GM23338 (cell line): ENCODE data around the gene ZNF485. TPM values are rescaled to one million over a fixed set of nuclear protein-coding genes. Genes with fewer than 3 reads are reported as not detected.

Experiments used
- ATAC-seq: fragments of 200-7000 bp; cut with Tn5 transposase; 3 replicates; pipeline ENCODE4 v1.9.1; 2020
- DNase-seq: peaks from one replicate; pipeline ENCODE4 v3.0.0-alpha.2; 2015; ENCODE audit warnings: low spot score
- H2AFZ ChIP-seq: fragments of 200-600 bp; sonication (generic); 2 replicates; pipeline ENCODE4 v1.8.0; 2016; ENCODE audit warnings: antibody characterized with exemption, mild to moderate bottlenecking, moderate library complexity
- H3F3A ChIP-seq: fragments of 200-600 bp; sonication (generic); replicated peaks from 2 replicates; pipeline ENCODE4 v1.8.0; 2017; ENCODE audit warnings: antibody characterized with exemption, mixed run types, low read depth
- H3K27ac ChIP-seq: fragments of 200-600 bp; sonication (generic); 2 replicates; pipeline ENCODE4 v1.6.1; 2016; ENCODE audit warnings: low read depth
- H3K27me3 ChIP-seq: fragments of 200-600 bp; sonication (generic); 2 replicates; pipeline ENCODE4 v1.8.0; 2016; ENCODE audit warnings: mild to moderate bottlenecking, mixed run types, moderate library complexity; ENCODE audit not compliant: insufficient read depth
- H3K36me3 ChIP-seq: fragments of 200-600 bp; sonication (generic); 2 replicates; pipeline ENCODE4 v1.8.0; 2016; ENCODE audit warnings: mild to moderate bottlenecking; ENCODE audit not compliant: insufficient read depth
- H3K4me1 ChIP-seq: fragments of 200-600 bp; sonication (generic); 2 replicates; pipeline ENCODE4 v1.8.0; 2016; ENCODE audit warnings: mild to moderate bottlenecking, moderate library complexity; ENCODE audit not compliant: insufficient read depth
- H3K4me2 ChIP-seq: fragments of 200-600 bp; sonication (generic); 2 replicates; pipeline ENCODE4 v1.7.1; 2017; ENCODE audit warnings: mixed run types
- H3K4me3 ChIP-seq: fragments of 200-600 bp; sonication (generic); 2 replicates; pipeline ENCODE4 v1.6.1; 2016; ENCODE audit warnings: mixed run types
- H3K79me2 ChIP-seq: fragments of 200-600 bp; sonication (generic); replicated peaks from 2 replicates; pipeline ENCODE4 v1.8.0; 2017; ENCODE audit warnings: mild to moderate bottlenecking; ENCODE audit not compliant: insufficient read depth
- H3K9me2 ChIP-seq: fragments of 200-600 bp; sonication (generic); 2 replicates; pipeline ENCODE4 v1.8.0; 2017; ENCODE audit not compliant: insufficient read depth
- H4K20me1 ChIP-seq: fragments of 200-600 bp; sonication (generic); replicated peaks from 2 replicates; pipeline ENCODE4 v1.8.0; 2017; ENCODE audit warnings: mild to moderate bottlenecking; ENCODE audit not compliant: insufficient read depth
- H3K27ac Mint-ChIP-seq: 2 replicates; pipeline ENCODE4 v1.8.0; 2020; ENCODE audit warnings: inconsistent platforms, mild to moderate bottlenecking, moderate library complexity, mixed read lengths
- H3K27me3 Mint-ChIP-seq: 3 replicates; pipeline ENCODE4 v1.8.0; 2022; ENCODE audit warnings: low read depth, mild to moderate bottlenecking, moderate library complexity, mixed read lengths, inconsistent platforms; ENCODE audit not compliant: insufficient read depth, poor library complexity
- H3K36me3 Mint-ChIP-seq: 3 replicates; pipeline ENCODE4 v1.8.0; 2021; ENCODE audit warnings: low read depth, mild to moderate bottlenecking, inconsistent platforms, moderate library complexity, mixed read lengths
- H3K4me1 Mint-ChIP-seq: 3 replicates; pipeline ENCODE4 v1.8.0; 2020; ENCODE audit warnings: mild to moderate bottlenecking, inconsistent platforms, mixed read lengths
- H3K4me3 Mint-ChIP-seq: 3 replicates; pipeline ENCODE4 v1.8.0; 2021; ENCODE audit warnings: moderate library complexity, mild to moderate bottlenecking, inconsistent platforms, mixed read lengths
- H3K9me3 Mint-ChIP-seq: 3 replicates; pipeline ENCODE4 v1.8.0; 2020; ENCODE audit warnings: moderate library complexity, mild to moderate bottlenecking, inconsistent platforms, mixed read lengths
- CREB1 ChIP-seq: fragments of 250-450 bp; sonication (Bioruptor Pico); IDR thresholded peaks from 2 replicates; pipeline ENCODE4 v1.5.0; 2020; ENCODE audit warnings: low read depth, mild to moderate bottlenecking, moderate library complexity
- ETS1 ChIP-seq: IDR thresholded peaks from 2 replicates; pipeline ENCODE4 v1.6.1; 2016; ENCODE audit warnings: antibody characterized with exemption
- EZH2 ChIP-seq: fragments of 200-600 bp; sonication (generic); IDR thresholded peaks from one replicate; pipeline ENCODE4 v1.8.0; 2017; ENCODE audit warnings: antibody characterized with exemption, mild to moderate bottlenecking, low read depth; ENCODE audit not compliant: unreplicated experiment
- EZH2phosphoT487 ChIP-seq: fragments of 200-600 bp; sonication (generic); IDR thresholded peaks from one replicate; pipeline ENCODE4 v1.8.1; 2018; ENCODE audit warnings: antibody characterized with exemption; ENCODE audit not compliant: unreplicated experiment
- JUNB ChIP-seq: IDR thresholded peaks from one replicate; pipeline ENCODE4 v1.6.1; 2016; ENCODE audit warnings: antibody characterized with exemption; ENCODE audit not compliant: unreplicated experiment
- NANOG ChIP-seq: IDR thresholded peaks from 2 replicates; pipeline ENCODE4 v1.6.1; 2016; ENCODE audit warnings: antibody characterized with exemption, borderline replicate concordance
- POLR2AphosphoS5 ChIP-seq: IDR thresholded peaks from 2 replicates; pipeline ENCODE4 v1.6.1; 2016; ENCODE audit warnings: antibody characterized with exemption, low read depth
- ZNF114 ChIP-seq: fragments of 250-450 bp; sonication (Bioruptor Pico); IDR thresholded peaks from 2 replicates; pipeline ENCODE4 v1.5.0; 2020; ENCODE audit warnings: mild to moderate bottlenecking, moderate library complexity
- ZNF331 ChIP-seq: fragments of 250-450 bp; sonication (Bioruptor Pico); IDR thresholded peaks from 2 replicates; pipeline ENCODE4 v1.5.0; 2020; ENCODE audit warnings: low read depth, mild to moderate bottlenecking, moderate library complexity
- polyA plus RNA-seq: library from polyadenylated mRNA; unstranded; fragments of >200 nt; fragmentation: Nextera tagmentation; extraction: Ambion mirVana; gene quantifications from 2 replicates; pipeline ENCODE4 v1.2.1, GENCODE V29; 2016
- total RNA-seq: library from RNA; depleted of rRNA; stranded (reverse); fragments of >200 nt; shearing (Covaris generic); gene quantifications from 2 replicates; pipeline ENCODE4 v1.2.3, GENCODE V29; 2014

The ZNF485 gene
- total and polyA plus RNA-seq, 2 experiments from 2014 or later, result 5.7 to 7.8 TPM

DNA sequence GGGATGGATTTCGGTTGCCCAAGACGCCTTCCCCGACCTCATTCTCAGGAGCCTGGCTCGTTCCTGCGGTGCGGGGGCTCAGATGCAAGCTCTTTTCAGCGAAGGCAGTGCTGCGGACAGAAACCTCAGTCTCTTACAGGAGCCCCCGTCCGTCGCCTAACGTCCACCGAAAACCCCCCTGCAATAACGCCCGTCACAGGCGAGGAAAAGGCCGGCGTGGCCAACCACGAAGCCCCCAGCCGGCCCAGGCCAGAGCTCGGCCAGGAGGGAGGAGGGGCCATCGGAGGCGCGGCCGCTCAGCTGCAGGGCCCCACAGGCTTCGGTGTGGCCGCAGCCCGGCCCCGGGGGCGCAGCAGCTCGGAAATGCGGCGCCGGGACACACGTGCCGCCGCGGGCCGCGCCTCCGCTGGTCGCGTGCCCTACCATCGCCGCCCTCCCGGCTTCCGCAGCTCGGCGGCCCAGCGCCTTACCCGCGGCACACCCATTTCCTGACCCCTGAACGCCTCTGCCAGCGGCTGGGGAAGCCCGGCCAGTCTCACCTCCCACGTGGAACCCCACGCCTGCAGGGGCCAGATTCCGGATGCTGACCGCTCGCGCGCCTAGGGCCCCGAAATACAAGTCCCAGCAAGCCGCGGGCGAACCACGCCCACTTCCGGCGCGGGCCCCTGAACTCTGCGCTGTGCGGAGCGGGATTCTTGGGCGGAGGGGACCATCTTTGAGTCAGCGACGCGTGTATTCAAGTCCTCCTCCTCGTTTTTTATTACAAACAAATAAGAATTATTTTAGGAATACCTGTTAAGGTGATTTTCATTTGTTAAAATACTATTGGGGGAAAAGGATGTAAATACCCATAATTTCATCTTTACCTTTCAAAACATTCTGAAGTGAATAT lies 32.0 kb upstream of the ZNF485 start, which contains the start of gene ZNF239:
Gene ZNF239, minus strand, starts transcription at position 616 of the 892 bp plus-strand sequence. CDS start 16,537 bp downstream, outside the sequence.
- Histone ChIP-seq H3K79me2 (peaks cover 42% of the 10 kb centered on the region), H3F3A (no peaks in the 10 kb centered on the region), H3K4me3 (peak within 1 kb of the TSS; percentile 84), H3K27me3 (peaks cover 19% of the 10 kb centered on the region), H3K27ac (no peak within 1 kb of the TSS), H3K4me2 (peak within 1 kb of the TSS; percentile 94), H4K20me1 (peaks cover 12% of the 10 kb centered on the region; the same call in 1 of the 2 replicates), H3K9me2 (peaks cover 10% of the 10 kb centered on the region), H3K36me3 (0 out of 2 replicates have a peak, but pooled peaks cover 5% of the 10 kb centered on the region), H2AFZ (peak within 1 kb of the TSS; percentile 96), H3K4me1 (peaks cover 14% of the 10 kb centered on the region)
- Mint-ChIP-seq H3K27ac (no peak within 1 kb of the TSS), H3K9me3 (peaks cover 30% of the 10 kb centered on the region), H3K36me3 (peaks cover 39% of the 10 kb centered on the region), H3K4me3 (peak within 1 kb of the TSS; percentile 91), H3K27me3 (peaks cover 27% of the 10 kb centered on the region), H3K4me1 (peaks cover 17% of the 10 kb centered on the region)
- DNase-seq (peak; percentile 91), ATAC-seq (peak; percentile 95)
- peak; percentile 48 for TF ChIP-seq POLR2AphosphoS5
- TF ChIP-seq EZH2phosphoT487, result no peak
- TF ChIP-seq ZNF114 (CRISPR knock-in tag), result no peak
- peak; percentile 23; the same call in 1 of the 2 replicates for TF ChIP-seq CREB1 (CRISPR knock-in tag)
- peak; percentile 90 for TF ChIP-seq ETS1

- Histone ChIP-seq H3F3A (no peaks in the 10 kb centered on the region), H3K4me2 (peak overlapping the region; percentile 94), H4K20me1 (peaks cover 7% of the 10 kb centered on the region; the same call in 1 of the 2 replicates), H3K4me3 (peak overlapping the region; percentile 84), H3K36me3 (0 out of 2 replicates have a peak, but pooled peaks cover 5% of the 10 kb centered on the region), H2AFZ (peak overlapping the region; percentile 72), H3K79me2 (peaks cover 35% of the 10 kb centered on the region), H3K27ac (no peak overlapping the region), H3K9me2 (peaks cover 10% of the 10 kb centered on the region), H3K27me3 (peaks cover 19% of the 10 kb centered on the region), H3K4me1 (peaks cover 14% of the 10 kb centered on the region)
- Mint-ChIP-seq H3K27ac (no peak overlapping the region), H3K4me3 (peak overlapping the region; percentile 91), H3K36me3 (peaks cover 39% of the 10 kb centered on the region), H3K4me1 (peaks cover 17% of the 10 kb centered on the region), H3K27me3 (peaks cover 27% of the 10 kb centered on the region), H3K9me3 (peaks cover 30% of the 10 kb centered on the region)
- TF ChIP-seq CREB1 (CRISPR knock-in tag), result no peak
- TF ChIP-seq EZH2, result no peak
- TF ChIP-seq JUNB, result no peak
- no peak for ATAC-seq
- DNase-seq, result no peak
Measured at GRCh38 chr10:43574906-43575305, 31.3 kb upstream of the ZNF485 start.

- Histone ChIP-seq H3K36me3 (no peaks in the 10 kb centered on the region), H3K4me2 (no peak overlapping the region), H3K79me2 (peaks cover 23% of the 10 kb centered on the region), H3K27me3 (peaks cover 19% of the 10 kb centered on the region), H3K4me1 (peaks cover 14% of the 10 kb centered on the region), H4K20me1 (0 out of 2 replicates have a peak, but pooled peaks cover 4% of the 10 kb centered on the region), H2AFZ (no peak overlapping the region), H3F3A (no peaks in the 10 kb centered on the region), H3K4me3 (no peak overlapping the region), H3K27ac (no peak overlapping the region), H3K9me2 (peaks cover 10% of the 10 kb centered on the region)
- Mint-ChIP-seq H3K4me1 (peaks cover 17% of the 10 kb centered on the region), H3K36me3 (peaks cover 33% of the 10 kb centered on the region), H3K27me3 (peaks cover 28% of the 10 kb centered on the region), H3K4me3 (no peak overlapping the region), H3K9me3 (peaks cover 30% of the 10 kb centered on the region), H3K27ac (no peak overlapping the region)
- DNase-seq (no peak), ATAC-seq (no peak)
- TF ChIP-seq ZNF331 (CRISPR knock-in tag), result no peak
- TF ChIP-seq NANOG, result no peak
- TF ChIP-seq EZH2, result no peak
Measured at GRCh38 chr10:43576062-43576461, 30.2 kb upstream of the ZNF485 start.
